ENCODE results near the gene CAMK2D.
"Not testable (repeated sequence)": the region's sequence is repeated elsewhere in the genome, so short reads cannot be mapped to it uniquely, and the experiment has no call there.

CAMK2D gene

GRCh38 chr4:113727802-113728201, 33.7 kb downstream of the CAMK2D start:
- DNase-seq = no peak

- DNase-seq = no peak
Observed at GRCh38 chr4:113725963-113726362, 35.6 kb downstream of the CAMK2D start.

- no peak for DNase-seq
Observed at GRCh38 chr4:113718252-113718651, 43.3 kb downstream of the CAMK2D start.

GRCh38 chr4:113711883-113712662, 49.5 kb downstream of the CAMK2D start:
- DNase-seq = no peak

- DNase-seq = no peak
Observed at GRCh38 chr4:113708250-113708649, 53.3 kb downstream of the CAMK2D start.

GRCh38 chr4:113707048-113707447, 54.5 kb downstream of the CAMK2D start:
- no peak for DNase-seq

- DNase-seq = not testable (repeated sequence)
Observed at GRCh38 chr4:113705097-113705496, 56.4 kb downstream of the CAMK2D start.

GRCh38 chr4:113702596-113702995, 58.9 kb downstream of the CAMK2D start:
- not testable (repeated sequence) for DNase-seq

GRCh38 chr4:113701169-113701568, 60.4 kb downstream of the CAMK2D start:
- no peak for DNase-seq

- DNase-seq = no peak
Observed at GRCh38 chr4:113700602-113701150, 60.9 kb downstream of the CAMK2D start.

GRCh38 chr4:113699772-113700171, 61.8 kb downstream of the CAMK2D start:
- no peak for DNase-seq

- no peak for DNase-seq
Observed at GRCh38 chr4:113697429-113697828, 64.1 kb downstream of the CAMK2D start.

- DNase-seq = no peak
Observed at GRCh38 chr4:113695328-113696169, 66.0 kb downstream of the CAMK2D start.

GRCh38 chr4:113694008-113694407, 67.5 kb downstream of the CAMK2D start:
- no peak for DNase-seq

GRCh38 chr4:113692809-113693411, 68.6 kb downstream of the CAMK2D start:
- DNase-seq = no peak

GRCh38 chr4:113691676-113692075, 69.9 kb downstream of the CAMK2D start:
- DNase-seq = no peak

- no peak for DNase-seq
Observed at GRCh38 chr4:113689394-113689793, 72.1 kb downstream of the CAMK2D start.

GRCh38 chr4:113687067-113687718, 74.3 kb downstream of the CAMK2D start:
- no peak for DNase-seq

GRCh38 chr4:113685157-113685556, 76.4 kb downstream of the CAMK2D start:
- not testable (repeated sequence) for DNase-seq

- no peak for DNase-seq
Observed at GRCh38 chr4:113684534-113685091, 76.9 kb downstream of the CAMK2D start.

GRCh38 chr4:113682730-113683537, 78.6 kb downstream of the CAMK2D start:
- DNase-seq = no peak

GRCh38 chr4:113678641-113679040, 82.9 kb downstream of the CAMK2D start:
- no peak for DNase-seq

Data from NCI-H774 (cell line).